ENCODE results near the gene ALDH3B1. TPM values are rescaled to one million over a fixed set of nuclear protein-coding genes. Genes with fewer than 3 reads are reported as not detected.

The ALDH3B1 gene
- total and polyA plus RNA-seq, 9 of the 15 experiments (the other 6 are each of a cell fraction or from before 2014, with no cell fraction given), result 0.01 to 0.35 (median 0.07) TPM; not detected in 2

- TF ChIP-seq, protein P1, sequence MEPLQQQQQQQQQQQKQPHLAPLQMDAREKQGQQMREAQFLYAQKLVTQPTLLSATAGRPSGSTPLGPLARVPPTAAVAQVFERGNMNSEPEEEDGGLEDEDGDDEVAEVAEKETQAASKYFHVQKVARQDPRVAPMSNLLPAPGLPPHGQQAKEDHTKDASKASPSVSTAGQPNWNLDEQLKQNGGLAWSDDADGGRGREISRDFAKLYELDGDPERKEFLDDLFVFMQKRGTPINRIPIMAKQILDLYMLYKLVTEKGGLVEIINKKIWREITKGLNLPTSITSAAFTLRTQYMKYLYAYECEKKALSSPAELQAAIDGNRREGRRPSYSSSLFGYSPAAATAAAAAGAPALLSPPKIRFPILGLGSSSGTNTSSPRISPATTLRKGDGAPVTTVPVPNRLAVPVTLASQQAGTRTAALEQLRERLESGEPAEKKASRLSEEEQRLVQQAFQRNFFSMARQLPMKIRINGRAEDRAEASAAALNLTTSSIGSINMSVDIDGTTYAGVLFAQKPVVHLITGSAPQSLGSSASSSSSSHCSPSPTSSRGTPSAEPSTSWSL (CRISPR knock-in tag; IDR thresholded peaks at IDR 0.05; ENCODE audit: borderline replicate concordance), result no peak
- peak; percentile 38; the same call in 1 of the 2 replicates for TF ChIP-seq CHCHD3 (CRISPR knock-in tag; IDR thresholded peaks at IDR 0.05)
- TF ChIP-seq SUPT5H (IDR thresholded peaks at IDR 0.05), result peak; percentile 79
- no peak for TF ChIP-seq MLLT1 (IDR thresholded peaks at IDR 0.05)
- TF ChIP-seq ZNF668 (CRISPR knock-in tag; IDR thresholded peaks at IDR 0.05), result no peak
- TF ChIP-seq THRAP3 (IDR thresholded peaks at IDR 0.05; ENCODE audit: borderline replicate concordance), result no peak
- TF ChIP-seq ZNF785 (CRISPR knock-in tag; IDR thresholded peaks at IDR 0.05), result no peak
- TF ChIP-seq XRCC3 (IDR thresholded peaks at IDR 0.05), result no peak
- no peak for TF ChIP-seq ILF3 (IDR thresholded peaks at IDR 0.05; ENCODE audit: borderline replicate concordance)
- TF ChIP-seq, protein P2, sequence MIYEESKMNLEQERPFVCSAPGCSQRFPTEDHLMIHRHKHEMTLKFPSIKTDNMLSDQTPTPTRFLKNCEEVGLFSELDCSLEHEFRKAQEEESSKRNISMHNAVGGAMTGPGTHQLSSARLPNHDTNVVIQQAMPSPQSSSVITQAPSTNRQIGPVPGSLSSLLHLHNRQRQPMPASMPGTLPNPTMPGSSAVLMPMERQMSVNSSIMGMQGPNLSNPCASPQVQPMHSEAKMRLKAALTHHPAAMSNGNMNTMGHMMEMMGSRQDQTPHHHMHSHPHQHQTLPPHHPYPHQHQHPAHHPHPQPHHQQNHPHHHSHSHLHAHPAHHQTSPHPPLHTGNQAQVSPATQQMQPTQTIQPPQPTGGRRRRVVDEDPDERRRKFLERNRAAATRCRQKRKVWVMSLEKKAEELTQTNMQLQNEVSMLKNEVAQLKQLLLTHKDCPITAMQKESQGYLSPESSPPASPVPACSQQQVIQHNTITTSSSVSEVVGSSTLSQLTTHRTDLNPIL (CRISPR knock-in tag; IDR thresholded peaks at IDR 0.05), result no peak
- no peak for TF ChIP-seq ZKSCAN3 (CRISPR knock-in tag; IDR thresholded peaks at IDR 0.05)
- no peak for TF ChIP-seq RAD51 (IDR thresholded peaks at IDR 0.05; ENCODE audit: borderline replicate concordance, low read depth)
- TF ChIP-seq HDAC2 (IDR thresholded peaks at IDR 0.05), result peak; percentile 99
- TF ChIP-seq SMC3 (conservative IDR thresholded peaks at IDR 0.05; ENCODE audit: insufficient read depth, low read depth, low read length), result no peak
- TF ChIP-seq TRIM24 (IDR thresholded peaks at IDR 0.05), result no peak; a peak in 1 of 4 replicates
- TF ChIP-seq CHD4 (IDR thresholded peaks at IDR 0.05; ENCODE audit: insufficient read depth, insufficient replicate concordance, low read depth, low read length, poor library complexity, severe bottlenecking), result peak; percentile 97
- TF ChIP-seq, protein P3, sequence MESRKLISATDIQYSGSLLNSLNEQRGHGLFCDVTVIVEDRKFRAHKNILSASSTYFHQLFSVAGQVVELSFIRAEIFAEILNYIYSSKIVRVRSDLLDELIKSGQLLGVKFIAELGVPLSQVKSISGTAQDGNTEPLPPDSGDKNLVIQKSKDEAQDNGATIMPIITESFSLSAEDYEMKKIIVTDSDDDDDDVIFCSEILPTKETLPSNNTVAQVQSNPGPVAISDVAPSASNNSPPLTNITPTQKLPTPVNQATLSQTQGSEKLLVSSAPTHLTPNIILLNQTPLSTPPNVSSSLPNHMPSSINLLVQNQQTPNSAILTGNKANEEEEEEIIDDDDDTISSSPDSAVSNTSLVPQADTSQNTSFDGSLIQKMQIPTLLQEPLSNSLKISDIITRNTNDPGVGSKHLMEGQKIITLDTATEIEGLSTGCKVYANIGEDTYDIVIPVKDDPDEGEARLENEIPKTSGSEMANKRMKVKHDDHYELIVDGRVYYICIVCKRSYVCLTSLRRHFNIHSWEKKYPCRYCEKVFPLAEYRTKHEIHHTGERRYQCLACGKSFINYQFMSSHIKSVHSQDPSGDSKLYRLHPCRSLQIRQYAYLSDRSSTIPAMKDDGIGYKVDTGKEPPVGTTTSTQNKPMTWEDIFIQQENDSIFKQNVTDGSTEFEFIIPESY (CRISPR knock-in tag; IDR thresholded peaks at IDR 0.05), result no peak
- peak; percentile 83; the same call in 1 of the 2 replicates for TF ChIP-seq RB1 (IDR thresholded peaks at IDR 0.05; ENCODE audit: low read depth)
- TF ChIP-seq MAFG (tag; conservative IDR thresholded peaks at IDR 0.05), result no peak
- TF ChIP-seq TCF7L2 (IDR thresholded peaks at IDR 0.05; ENCODE audit: low read depth, low read length), result no peak
- no peak; the same call in 1 of the 2 replicates for TF ChIP-seq NCOR1 (IDR thresholded peaks at IDR 0.05)
- TF ChIP-seq HDAC6 (IDR thresholded peaks at IDR 0.05; ENCODE audit: low read depth, low read length), result no peak
Observed at GRCh38 chr11:68038718-68039525, 28.8 kb downstream of the ALDH3B1 start, which contains the start of gene TCIRG1 (continued).

All from K562 (cell line).